GM04503 (cell line): ENCODE results near the gene MAGOHB.

Source experiments
- DNase-seq: peaks from one replicate; pipeline ENCODE4 v3.0.0-alpha.2; 2012; ENCODE audit warnings: low read depth

The MAGOHB gene

DNA sequence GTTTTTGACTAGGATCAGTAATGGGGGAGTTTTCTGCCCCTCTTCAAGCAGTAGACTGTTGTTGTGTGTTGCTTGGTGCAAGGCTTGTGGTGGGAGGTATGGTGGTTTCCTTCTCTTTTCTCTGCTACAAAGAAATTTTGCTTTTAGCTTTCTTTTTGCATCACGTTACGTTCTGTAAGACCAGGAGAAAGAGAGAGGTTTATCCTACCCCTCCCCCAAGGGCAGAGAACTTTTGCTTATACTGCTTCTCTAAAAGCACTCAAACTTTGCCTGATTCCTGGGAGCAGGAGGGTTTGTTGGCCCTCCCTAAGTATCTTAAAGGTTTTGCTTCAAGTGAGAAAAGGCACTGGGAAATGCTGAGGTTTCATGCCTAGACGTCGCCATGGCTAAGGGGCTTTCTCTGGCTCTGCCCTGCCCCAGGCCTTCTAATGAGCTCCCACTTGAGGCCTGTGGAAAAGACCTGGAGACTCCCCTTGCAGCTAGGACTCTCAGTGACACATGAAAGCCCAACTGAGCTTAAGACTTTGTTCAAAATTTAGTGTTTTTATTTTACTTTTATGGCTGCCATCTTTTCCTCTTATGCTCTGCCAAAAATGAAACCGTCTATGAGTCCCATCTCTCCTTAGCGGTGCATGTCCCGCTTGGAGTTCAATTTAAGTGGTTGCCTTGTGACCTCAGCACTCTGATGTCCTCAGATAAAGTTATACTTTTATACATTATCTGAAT lies 58.5 kb downstream of the MAGOHB start:
- no peak for DNase-seq

DNA sequence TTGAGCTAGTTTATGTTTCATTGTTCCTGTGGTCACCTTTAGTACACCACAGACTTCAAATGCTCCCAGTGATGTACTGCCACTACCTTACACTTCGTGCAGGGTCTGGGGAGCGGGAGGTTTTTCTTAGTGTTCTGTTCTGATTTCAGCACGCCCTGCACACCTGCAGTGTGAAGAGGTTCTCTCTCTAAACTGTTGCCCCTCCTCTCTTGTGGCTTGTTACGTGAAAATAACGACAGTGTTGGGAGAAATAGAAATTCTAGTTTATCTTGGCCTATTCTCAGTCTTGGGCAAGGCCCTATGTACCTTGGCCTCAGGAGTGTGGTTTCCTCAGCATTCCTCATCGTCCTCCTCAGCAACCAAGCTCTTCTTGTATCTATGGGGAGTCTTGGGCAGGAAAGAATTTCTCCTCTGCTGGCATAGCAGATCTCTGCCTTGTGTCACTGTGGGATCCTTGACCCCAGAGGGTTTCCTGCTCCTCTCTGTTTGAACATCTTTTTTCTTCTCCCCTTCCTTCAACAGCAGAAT lies 59.1 kb downstream of the MAGOHB start:
- no peak for DNase-seq
